Liver (tissue), 9 donors: Measurements from ENCODE around the gene TMEM213. TPM values are rescaled to one million over a fixed set of nuclear protein-coding genes. Genes with fewer than 3 reads are reported as not detected.

Experiments
- DNase-seq: peaks from one replicate; pipeline ENCODE4 v3.0.0-alpha.2; 2017; ENCODE audit warnings: low spot score
- H3K27ac ChIP-seq, 2 donors: one replicate each; pipeline ENCODE4 v1.7.0; 2013; ENCODE audit warnings: inconsistent platforms in 2 of 2, low read length in 2 of 2, control low read depth in 1 of 2, low read depth in 1 of 2, mild to moderate bottlenecking in 1 of 2
- H3K27me3 ChIP-seq, 4 donors: one replicate each; pipeline versions ENCODE4 v1.6.1 to v1.7.0; 2013; ENCODE audit warnings: low read length in 3 of 4, inconsistent platforms in 1 of 4, mild to moderate bottlenecking in 1 of 4, moderate library complexity in 1 of 4; ENCODE audit not compliant: control insufficient read depth in 4 of 4, insufficient read depth in 4 of 4
- H3K36me3 ChIP-seq, 4 donors: one replicate each; pipeline versions ENCODE4 v1.6.1 to v1.7.0; 2013; ENCODE audit warnings: low read length in 3 of 4, mild to moderate bottlenecking in 3 of 4, low read depth in 1 of 4, moderate library complexity in 1 of 4; ENCODE audit not compliant: control insufficient read depth in 4 of 4, insufficient read depth in 3 of 4
- H3K4me1 ChIP-seq, 4 donors: one replicate each; pipeline versions ENCODE4 v1.6.1 to v1.7.0; 2013; ENCODE audit warnings: low read length in 3 of 4, mild to moderate bottlenecking in 3 of 4, moderate library complexity in 1 of 4; ENCODE audit not compliant: control insufficient read depth in 4 of 4, insufficient read depth in 4 of 4
- H3K4me3 ChIP-seq, 3 donors: one replicate each; pipeline versions ENCODE4 v1.6.1 to v1.7.0; 2013; ENCODE audit warnings: low read length in 3 of 3, control low read depth in 1 of 3, low read depth in 1 of 3, mild to moderate bottlenecking in 1 of 3
- H3K9ac ChIP-seq, 2 donors: one replicate each; pipeline ENCODE4 v1.7.0; 2013; ENCODE audit warnings: low read length in 2 of 2, mild to moderate bottlenecking in 2 of 2, moderate library complexity in 2 of 2, control low read depth in 1 of 2, low read depth in 1 of 2
- H3K9me3 ChIP-seq, 4 donors: one replicate each; pipeline versions ENCODE4 v1.6.1 to v1.7.0; 2013; ENCODE audit warnings: low read length in 3 of 4; ENCODE audit not compliant: control insufficient read depth in 4 of 4
- ATF3 ChIP-seq: IDR thresholded peaks from 2 replicates; pipeline ENCODE4 v1.6.1; 2016; ENCODE audit warnings: antibody characterized with exemption
- CTCF ChIP-seq: fragments of 150-350 bp; IDR thresholded peaks from 2 replicates; pipeline ENCODE4 v1.5.1; 2017; ENCODE audit warnings: improper control_type of control experiment, low read depth, low read length; ENCODE audit not compliant: missing input control
- EGR1 ChIP-seq, 2 donors: IDR thresholded peaks; 2 replicates each; pipeline ENCODE4 v1.6.1; 2016 to 2018; ENCODE audit warnings: antibody characterized with exemption in 2 of 2, low read depth in 2 of 2
- FOXA1 ChIP-seq: IDR thresholded peaks from 2 replicates; pipeline ENCODE4 v1.6.1; 2016; ENCODE audit warnings: antibody characterized with exemption
- FOXA2 ChIP-seq: IDR thresholded peaks from 2 replicates; pipeline ENCODE4 v1.6.1; 2016; ENCODE audit warnings: antibody characterized with exemption
- GABPA ChIP-seq, 2 donors: IDR thresholded peaks in 1 of 2; conservative IDR thresholded peaks in 1 of 2; 2 replicates each; pipeline ENCODE4 v1.6.1; 2016; ENCODE audit warnings: antibody characterized with exemption in 2 of 2, mild to moderate bottlenecking in 1 of 2, moderate library complexity in 1 of 2
- HNF4A ChIP-seq, 2 donors: conservative IDR thresholded peaks; 2 replicates each; pipeline ENCODE4 v1.6.1; 2016; ENCODE audit warnings: antibody characterized with exemption in 2 of 2, mild to moderate bottlenecking in 2 of 2
- HNF4G ChIP-seq: IDR thresholded peaks from 2 replicates; pipeline ENCODE4 v1.6.1; 2016; ENCODE audit warnings: antibody characterized with exemption
- JUND ChIP-seq, 2 donors: IDR thresholded peaks; 2 replicates each; pipeline ENCODE4 v1.6.1; 2016; ENCODE audit warnings: antibody characterized with exemption in 2 of 2
- MAX ChIP-seq: IDR thresholded peaks from 2 replicates; pipeline ENCODE4 v1.6.1; 2016; ENCODE audit warnings: antibody characterized with exemption
- NR2F2 ChIP-seq: IDR thresholded peaks from 2 replicates; pipeline ENCODE4 v1.6.1; 2016; ENCODE audit warnings: antibody characterized with exemption
- RAD21 ChIP-seq, 2 donors: IDR thresholded peaks; 2 replicates each; pipeline ENCODE4 v1.6.1; 2016; ENCODE audit warnings: antibody characterized with exemption in 2 of 2, mild to moderate bottlenecking in 2 of 2
- REST ChIP-seq: IDR thresholded peaks from 2 replicates; pipeline ENCODE4 v1.6.1; 2016; ENCODE audit warnings: antibody characterized with exemption, mild to moderate bottlenecking
- RXRA ChIP-seq, 2 donors: IDR thresholded peaks; 2 replicates each; pipeline ENCODE4 v1.6.1; 2017 to 2018; ENCODE audit warnings: antibody characterized with exemption in 2 of 2, mild to moderate bottlenecking in 1 of 2
- SP1 ChIP-seq: IDR thresholded peaks from 2 replicates; pipeline ENCODE4 v1.6.1; 2018; ENCODE audit warnings: antibody characterized with exemption, mild to moderate bottlenecking
- TAF1 ChIP-seq: conservative IDR thresholded peaks from 2 replicates; pipeline ENCODE4 v1.6.1; 2016; ENCODE audit warnings: antibody characterized with exemption, mild to moderate bottlenecking
- YY1 ChIP-seq: IDR thresholded peaks from 2 replicates; pipeline ENCODE4 v1.6.1; 2016; ENCODE audit warnings: antibody characterized with exemption, mild to moderate bottlenecking
- ZBTB33 ChIP-seq: IDR thresholded peaks from 2 replicates; pipeline ENCODE4 v1.6.1; 2016; ENCODE audit warnings: antibody characterized with exemption
- WGBS: extraction: QIAGEN DNeasy Blood & Tissue Kit; methylation state at CpG from one replicate; pipeline ENCODE4 v1.1.7; 2013; 5-methylcytosine and 5-hydroxymethylcytosine counted together
- polyA plus RNA-seq, 2 donors: library from polyadenylated mRNA; stranded (reverse) in 1 of 2; unstranded in 1 of 2; fragments of 200-250 nt in 1 of 2; fragments of >200 nt in 1 of 2; fragmentation: Nextera tagmentation in 1 of 2; extraction: Ambion mirVana in 1 of 2; gene quantifications; one replicate each; pipeline versions ENCODE4 v1.2.1 to v1.2.3, GENCODE V29; 2013 to 2015
- total RNA-seq, 2 donors: library from RNA; depleted of rRNA; stranded (reverse); fragments of >200 nt; gene quantifications; one replicate each; pipeline ENCODE4 v1.2.3, GENCODE V29; 2014
- donor health status: healthy.
- donor health status: healthy.
- donor health status: healthy.
- donor health status: healthy.
- donor health status: healthy.

Gene TMEM213
- total and polyA plus RNA-seq, 4 donors = not detected

GRCh38 chr7:138813945-138814344 lies 16.2 kb downstream of the TMEM213 start:
- no peak overlapping the region for H3K9ac ChIP-seq
- DNase-seq = no peak

More at GRCh38 chr7:138813945-138814344, 16.2 kb downstream of the TMEM213 start:
- no peak overlapping the region for H3K27ac ChIP-seq
- no peaks in the 10 kb centered on the region for H3K27me3 ChIP-seq
- no peaks in the 10 kb centered on the region for H3K4me1 ChIP-seq
- WGBS = 77% methylated on average over 2 of the region's 2 CpGs
- H3K4me3 ChIP-seq = no peak overlapping the region
- H3K36me3 ChIP-seq = no peaks in the 10 kb centered on the region
- H3K9me3 ChIP-seq = no peaks in the 10 kb centered on the region
- TF ChIP-seq MAX (no peak), HNF4G (no peak), YY1 (no peak), TAF1 (no peak), GABPA (IDR thresholded peaks at IDR 0.05 in 1 of 2, conservative IDR thresholded peaks at IDR 0.05 in 1 of 2) (no peak), ZBTB33 (no peak), REST (no peak), FOXA2 (no peak), RXRA (IDR thresholded peaks at IDR 0.05) (no peak), JUND (IDR thresholded peaks at IDR 0.05) (no peak), EGR1 (IDR thresholded peaks at IDR 0.05; ENCODE audit: low read depth in 2 of 2) (no peak), HNF4A (conservative IDR thresholded peaks at IDR 0.05) (no peak), CTCF (no peak), FOXA1 (no peak), SP1 (no peak), RAD21 (IDR thresholded peaks at IDR 0.05) (no peak), NR2F2 (no peak), ATF3 (no peak)
